HepG2 (cell line): ENCODE data around the gene SLC24A4. TPM values are rescaled to one million over a fixed set of nuclear protein-coding genes. Genes with fewer than 3 reads are reported as not detected.

Experiments used
- ATAC-seq: fragments of 200-7000 bp; cut with Tn5 transposase; 3 replicates; pipeline ENCODE4 v1.9.1; 2020; ENCODE audit warnings: mild to moderate bottlenecking, moderate library complexity
- BruUV-seq: library from RNA; stranded (reverse); fragments of 400-500 nt; replicated peaks from 2 replicates; lab custom pipeline; 2021; lab: Mats Ljungman, UMichigan
- CTCF ChIA-PET: fragments of 300-600 bp; formaldehyde crosslinking; extraction: SDS; loops from one replicate; lab custom pipeline; 2021; ENCODE audit warnings: low total read pairs, inconsistent platforms, low intra/inter-chr PET ratio; lab: Yijun Ruan, JAX
- POLR2A ChIA-PET: fragments of 350-600 bp; sonication (Branson Sonifier 250); formaldehyde crosslinking; loops from one replicate; lab custom pipeline; 2020; ENCODE audit warnings: antibody characterized with exemption, inconsistent platforms; lab: Yijun Ruan, JAX
- DNase-seq: peaks from one replicate; pipeline ENCODE4 v3.0.0-alpha.2; 2015; ENCODE audit warnings: low spot score
- FAIRE-seq: peaks from 3 replicates; lab custom pipeline; 2011; peaks lifted over from hg19 to GRCh38; lab: Jason Lieb, UNC
- H2AFZ ChIP-seq: one replicate; pipeline ENCODE4 v1.6.1; 2011; ENCODE audit warnings: low read length, inconsistent platforms
- H3K27ac ChIP-seq: fragments of 300-600 bp; 3 replicates; pipeline ENCODE4 v1.8.0; 2011; ENCODE audit warnings: mixed run types, mild to moderate bottlenecking, mixed read lengths, low read length, inconsistent platforms; ENCODE audit not compliant: insufficient read depth; ENCODE audit errors: extremely low read length
- H3K27me3 ChIP-seq, 2 experiments: fragments of 200-600 bp in 1 of 2; 2 replicates in 1 of 2; 3 replicates in 1 of 2; pipeline versions ENCODE4 v1.6.0 to v1.8.0; 2011; ENCODE audit warnings: low read length in 2 of 2, mild to moderate bottlenecking in 2 of 2, moderate library complexity in 2 of 2, inconsistent platforms in 1 of 2; ENCODE audit not compliant: insufficient read depth in 2 of 2, control insufficient read depth in 1 of 2
- H3K36me3 ChIP-seq, 2 experiments: fragments of 200-600 bp in 1 of 2; replicated peaks in 1 of 2; 2 replicates in 1 of 2; 3 replicates in 1 of 2; pipeline versions ENCODE4 v1.5.1 to v1.8.0; 2011; ENCODE audit warnings: low read length in 2 of 2, inconsistent platforms in 1 of 2; ENCODE audit not compliant: insufficient read depth in 2 of 2, control insufficient read depth in 1 of 2
- H3K4me1 ChIP-seq: 2 replicates; pipeline ENCODE4 v1.5.1; 2012; ENCODE audit warnings: low read length, inconsistent platforms; ENCODE audit not compliant: insufficient read depth
- H3K4me2 ChIP-seq: 2 replicates; pipeline ENCODE4 v1.6.0; 2011; ENCODE audit warnings: low read depth, low read length, inconsistent platforms
- H3K4me3 ChIP-seq, 3 experiments: fragments of 200-600 bp in 1 of 3; sonication (generic), shearing (Covaris generic) in 1 of 3; replicated peaks in 1 of 3; 2 replicates each; pipeline ENCODE4 v1.5.1; 2011 to 2016; ENCODE audit warnings: low read length in 3 of 3, inconsistent platforms in 2 of 3, low read depth in 2 of 3, mild to moderate bottlenecking in 2 of 3, control low read depth in 1 of 3, mixed read lengths in 1 of 3; ENCODE audit not compliant: insufficient read depth in 1 of 3
- H3K79me2 ChIP-seq: one replicate; pipeline ENCODE4 v1.6.1; 2011; ENCODE audit warnings: low read length, inconsistent platforms; ENCODE audit not compliant: insufficient read depth
- H3K9ac ChIP-seq: 2 replicates; pipeline ENCODE4 v1.6.0; 2011; ENCODE audit warnings: mild to moderate bottlenecking, low read depth, low read length, inconsistent platforms; ENCODE audit not compliant: insufficient read depth
- H3K9me3 ChIP-seq: 2 replicates; pipeline ENCODE4 v1.5.1; 2012; ENCODE audit warnings: mild to moderate bottlenecking, low read length
- H4K20me1 ChIP-seq: 2 replicates; pipeline ENCODE4 v1.6.0; 2011; ENCODE audit warnings: inconsistent platforms, mild to moderate bottlenecking, low read length, moderate library complexity; ENCODE audit not compliant: insufficient read depth
- FOXK1 ChIP-seq: sonication (generic); formaldehyde crosslinking; IDR thresholded peaks from 2 replicates; pipeline ENCODE4 v1.4.0; 2020; ENCODE audit warnings: low read depth, missing genetic modification reagents, borderline replicate concordance
- FOXO1 ChIP-seq: sonication (generic); formaldehyde crosslinking; IDR thresholded peaks from 2 replicates; pipeline ENCODE4 v1.4.0; 2020; ENCODE audit warnings: missing genetic modification reagents
- IKZF4 ChIP-seq: sonication (generic); formaldehyde crosslinking; IDR thresholded peaks from 2 replicates; pipeline ENCODE4 v1.5.1; 2020; ENCODE audit warnings: borderline replicate concordance, mild to moderate bottlenecking, low read depth, missing genetic modification reagents; ENCODE audit errors: not compliant biosample characterization
- MTF2 ChIP-seq: sonication (generic); formaldehyde crosslinking; IDR thresholded peaks from 2 replicates; pipeline ENCODE4 v1.5.0; 2020; ENCODE audit warnings: missing genetic modification reagents, borderline replicate concordance
- NR1H2 ChIP-seq: sonication (generic); formaldehyde crosslinking; IDR thresholded peaks from 2 replicates; pipeline ENCODE4 v1.8.1; 2022; ENCODE audit warnings: low read depth, missing genetic modification reagents, borderline replicate concordance
- RAD51 ChIP-seq: fragments of 450-650 bp; IDR thresholded peaks from 2 replicates; pipeline ENCODE4 v1.6.1; 2016; ENCODE audit warnings: borderline replicate concordance
- RFXAP ChIP-seq: sonication (generic); formaldehyde crosslinking; IDR thresholded peaks from 2 replicates; pipeline ENCODE4 v1.4.0; 2020; ENCODE audit warnings: missing genetic modification reagents, borderline replicate concordance
- RNF219 ChIP-seq: sonication (generic); formaldehyde crosslinking; IDR thresholded peaks from 2 replicates; pipeline ENCODE4 v1.5.0; 2020; ENCODE audit warnings: mild to moderate bottlenecking, missing genetic modification reagents
- SETDB1 ChIP-seq: sonication (generic); formaldehyde crosslinking; IDR thresholded peaks from 2 replicates; pipeline ENCODE4 v1.5.1; 2020; ENCODE audit warnings: missing genetic modification reagents, mild to moderate bottlenecking, borderline replicate concordance
- ZKSCAN8 ChIP-seq: IDR thresholded peaks from 2 replicates; pipeline ENCODE4 v1.6.1; 2016; ENCODE audit warnings: borderline replicate concordance, missing genetic modification reagents, missing compliant biosample characterization
- ZNF143 ChIP-seq: sonication (generic); formaldehyde crosslinking; IDR thresholded peaks from 2 replicates; pipeline ENCODE4 v1.4.0; 2020; ENCODE audit warnings: missing genetic modification reagents
- ZNF263 ChIP-seq: sonication (generic); formaldehyde crosslinking; IDR thresholded peaks from 2 replicates; pipeline ENCODE4 v1.4.0; 2020; ENCODE audit warnings: missing genetic modification reagents
- ZNF329 ChIP-seq: sonication (generic); formaldehyde crosslinking; IDR thresholded peaks from 2 replicates; pipeline ENCODE4 v1.9.0; 2021; ENCODE audit warnings: low read depth, mild to moderate bottlenecking, missing genetic modification reagents
- ZNF451 ChIP-seq: sonication (generic); formaldehyde crosslinking; IDR thresholded peaks from 2 replicates; pipeline ENCODE4 v1.5.0; 2020; ENCODE audit warnings: mild to moderate bottlenecking, missing genetic modification reagents
- ZNF549 ChIP-seq: sonication (generic); formaldehyde crosslinking; IDR thresholded peaks from 2 replicates; pipeline ENCODE4 v1.5.0; 2020; ENCODE audit warnings: missing genetic modification reagents
- WGBS: methylation state at CpG from one replicate; pipeline ENCODE4 v1.1.6; 2017; ENCODE audit warnings: low lambda C conversion rate; 5-methylcytosine and 5-hydroxymethylcytosine counted together
- in situ Hi-C: cut with HindIII; loops from 2 replicates; pipeline ENCODE4 v1.10.0; 2017; ENCODE audit warnings: low pct_unique_long_range_greater_than_20kb; ENCODE audit not compliant: extremely low pct_ligation_motif_present
- intact Hi-C: fragments of 100-400 bp; cut with micrococcal nuclease; formaldehyde crosslinking; loops from one replicate; pipeline ENCODE4 v1.10.0; 2022; ENCODE audit not compliant: unreplicated experiment
- polyA plus RNA-seq, 8 experiments: library from polyadenylated mRNA; depleted of rRNA in 3 of 8; stranded (reverse) in 7 of 8; unstranded in 1 of 8; fragments of >200 nt; fragmentation: Illumina TruSeq in 4 of 8; extraction: Trizol in 4 of 8; gene quantifications; 2 replicates each; pipeline versions ENCODE4 v1.2.1 to v1.2.3, GENCODE V29; 2011 to 2016; ENCODE audit warnings: low read depth in 4 of 8, missing spikeins in 1 of 8, mixed read lengths in 1 of 8; ENCODE audit not compliant: insufficient read depth in 1 of 8
- total RNA-seq, 5 experiments: library from RNA; depleted of rRNA; stranded (reverse); fragments of >200 nt; fragmentation: Illumina TruSeq; extraction: Trizol; gene quantifications; 2 replicates each; pipeline ENCODE4 v1.2.3, GENCODE V29; 2016; ENCODE audit warnings: low read depth in 1 of 5

Gene SLC24A4
- total and polyA plus RNA-seq, 2 of the 13 experiments (the other 11 are each of a cell fraction or from before 2014, with no cell fraction given), result not detected

DNA sequence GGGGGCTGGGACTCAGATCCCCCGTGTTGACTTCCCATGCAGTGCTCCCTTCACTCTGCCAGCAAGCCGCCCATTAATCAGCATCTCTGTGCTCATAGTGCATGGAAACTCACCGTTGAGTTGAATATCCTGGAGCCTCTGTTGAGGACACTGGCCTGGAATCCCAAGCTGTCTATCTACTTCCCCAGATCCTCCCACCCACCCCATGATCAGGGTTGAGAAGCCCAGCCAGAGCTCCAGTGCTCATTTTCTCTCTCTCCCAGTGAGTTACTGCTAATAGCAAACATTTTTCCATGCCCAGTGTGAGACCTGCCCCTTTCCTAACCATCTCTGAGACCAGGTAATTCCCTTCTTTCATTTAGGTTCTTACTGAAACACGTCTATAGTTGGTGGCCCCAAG lies 88.2 kb downstream of the SLC24A4 start:
- Histone ChIP-seq H3K9me3 (peaks cover 4% of the 10 kb centered on the region; the same call in 1 of the 2 replicates), H3K27ac (no peak overlapping the region), H3K79me2 (no peaks in the 10 kb centered on the region), H3K9ac (no peak overlapping the region), H3K4me1 (no peaks in the 10 kb centered on the region), H4K20me1 (no peaks in the 10 kb centered on the region), H3K4me2 (no peak overlapping the region), H3K4me3 (no peak overlapping the region), H3K36me3 (no peaks in the 10 kb centered on the region), H3K27me3 (0 out of 5 replicates have a peak, but pooled peaks cover 0 to 6% of the 10 kb centered on the region in 2 experiments), H2AFZ (no peak overlapping the region)
- intact Hi-C loops, result no loop called here
- 16% methylated on average over 4 of the region's 4 CpGs for WGBS
- no peak for DNase-seq
- ATAC-seq, result no peak
- ChIA-PET CTCF (no interaction called here), POLR2A (no interaction called here)
- FAIRE-seq, result no peak
- in situ Hi-C loops, result no loop called here
- no TSS peak for BruUV-seq
- TF ChIP-seq ZNF143 (CRISPR knock-in tag) (no peak), ZKSCAN8 (CRISPR knock-in tag) (no peak), FOXK1 (CRISPR knock-in tag) (no peak), IKZF4 (no peak), ZNF549 (no peak), RFXAP (no peak), RAD51 (no peak), RNF219 (no peak), FOXO1 (CRISPR knock-in tag) (no peak), MTF2 (CRISPR knock-in tag) (no peak), NR1H2 (no peak), ZNF451 (CRISPR knock-in tag) (no peak), ZNF329 (CRISPR knock-in tag) (no peak), ZNF263 (CRISPR knock-in tag) (no peak), SETDB1 (CRISPR knock-in tag) (no peak)
